ENCODE data around the gene BCOR. TPM values are rescaled to one million over a fixed set of nuclear protein-coding genes. Genes with fewer than 3 reads are reported as not detected.

The BCOR gene
- total RNA-seq, 1 experiment from 2014 or later = 0.68 TPM

DNA sequence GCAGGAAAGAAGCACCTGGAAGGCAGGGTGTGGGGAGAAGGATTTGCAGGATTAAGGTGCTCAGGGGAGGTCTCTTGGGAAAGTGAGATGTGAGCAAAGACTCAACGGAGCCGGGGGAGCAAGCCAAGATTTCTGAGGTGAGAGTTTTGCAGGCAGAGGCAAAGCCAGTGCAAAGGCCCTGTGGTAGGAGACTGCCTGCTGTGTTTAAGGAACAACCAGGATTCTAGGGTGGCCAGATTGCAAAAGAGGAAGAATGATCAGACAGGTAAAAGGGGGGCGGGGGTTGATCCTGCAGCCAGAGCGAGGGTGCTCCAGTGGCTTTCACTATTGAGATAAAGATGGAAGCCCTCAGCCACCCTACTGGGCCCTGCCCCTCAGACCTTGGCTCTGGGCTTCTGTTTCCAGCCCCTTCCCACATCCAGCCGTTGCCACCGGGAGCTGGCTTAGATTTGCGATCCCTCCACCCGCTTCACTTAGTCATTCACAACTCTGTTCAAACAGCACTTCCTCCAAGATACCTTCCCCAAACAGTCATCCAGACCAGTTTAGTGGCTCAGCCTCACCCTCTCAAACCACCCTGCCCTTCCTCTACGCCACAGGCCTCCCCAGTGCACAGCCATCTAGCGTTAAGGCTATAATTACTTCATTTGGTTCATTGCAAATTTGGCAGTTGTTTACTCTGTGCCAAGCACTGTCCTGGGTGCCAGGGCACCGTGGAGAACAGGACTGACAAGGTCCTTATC lies 23.3 kb upstream of the BCOR start:
- intact Hi-C loops (cut with micrococcal nuclease; ENCODE audit: unreplicated experiment) = no loop called here
- CTCF ChIA-PET = no interaction called here

DNA sequence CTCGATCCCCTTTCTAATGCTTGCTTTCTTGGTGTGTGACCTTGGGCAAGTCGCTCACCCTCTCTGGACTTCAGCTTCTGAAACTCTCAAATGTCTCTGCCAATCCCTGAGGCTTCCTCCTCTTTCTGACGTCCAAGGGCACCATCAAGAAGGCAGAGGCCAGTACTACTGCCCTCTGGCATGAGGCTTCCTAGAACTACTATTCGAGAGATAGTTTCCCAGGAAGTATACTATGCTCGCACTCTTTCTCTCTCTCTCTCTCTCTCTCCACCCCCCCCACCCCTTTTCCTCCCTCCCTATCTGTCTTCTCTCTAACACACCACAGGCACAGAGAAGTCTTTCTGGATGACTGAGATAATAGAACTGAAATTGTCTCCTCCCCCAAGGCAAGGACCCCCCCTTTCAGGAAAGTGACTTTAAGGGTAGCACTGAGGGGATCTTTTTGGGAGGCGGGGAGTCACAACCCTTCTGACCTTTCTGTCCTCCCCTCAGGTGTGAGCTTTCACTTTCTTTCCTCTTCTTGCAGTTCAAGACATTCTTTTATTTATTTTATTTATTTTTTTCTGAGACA lies 20.0 kb upstream of the BCOR start:
- H4K20me1 ChIP-seq (ENCODE audit: insufficient read depth) = no peaks in the 10 kb centered on the region
- H3K27me3 ChIP-seq (ENCODE audit: insufficient read depth, low read depth) = no peaks in the 10 kb centered on the region
- TF ChIP-seq EZH2 (IDR thresholded peaks at IDR 0.05; ENCODE audit: low read depth) = no peak
- TF ChIP-seq, protein P1, sequence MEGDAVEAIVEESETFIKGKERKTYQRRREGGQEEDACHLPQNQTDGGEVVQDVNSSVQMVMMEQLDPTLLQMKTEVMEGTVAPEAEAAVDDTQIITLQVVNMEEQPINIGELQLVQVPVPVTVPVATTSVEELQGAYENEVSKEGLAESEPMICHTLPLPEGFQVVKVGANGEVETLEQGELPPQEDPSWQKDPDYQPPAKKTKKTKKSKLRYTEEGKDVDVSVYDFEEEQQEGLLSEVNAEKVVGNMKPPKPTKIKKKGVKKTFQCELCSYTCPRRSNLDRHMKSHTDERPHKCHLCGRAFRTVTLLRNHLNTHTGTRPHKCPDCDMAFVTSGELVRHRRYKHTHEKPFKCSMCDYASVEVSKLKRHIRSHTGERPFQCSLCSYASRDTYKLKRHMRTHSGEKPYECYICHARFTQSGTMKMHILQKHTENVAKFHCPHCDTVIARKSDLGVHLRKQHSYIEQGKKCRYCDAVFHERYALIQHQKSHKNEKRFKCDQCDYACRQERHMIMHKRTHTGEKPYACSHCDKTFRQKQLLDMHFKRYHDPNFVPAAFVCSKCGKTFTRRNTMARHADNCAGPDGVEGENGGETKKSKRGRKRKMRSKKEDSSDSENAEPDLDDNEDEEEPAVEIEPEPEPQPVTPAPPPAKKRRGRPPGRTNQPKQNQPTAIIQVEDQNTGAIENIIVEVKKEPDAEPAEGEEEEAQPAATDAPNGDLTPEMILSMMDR (conservative IDR thresholded peaks at IDR 0.05) = no peak
- no peak overlapping the region for H3K27ac ChIP-seq
- no peaks in the 10 kb centered on the region for H3K79me2 ChIP-seq (ENCODE audit: low read depth)
- H3F3A ChIP-seq (ENCODE audit: insufficient read depth, low read depth) = no peaks in the 10 kb centered on the region; the same call in 1 of the 2 replicates
- BruUV-seq (replicated peaks) = no TSS peak
- no peaks in the 10 kb centered on the region for H3K36me3 ChIP-seq (ENCODE audit: low read depth)
- H3K4me1 ChIP-seq (replicated peaks; ENCODE audit: insufficient read depth) = peaks cover 9% of the 10 kb centered on the region; the same call in 1 of the 2 replicates
- H3K4me3 ChIP-seq = no peak overlapping the region
- H3K9me2 ChIP-seq (ENCODE audit: insufficient read depth) = no peaks in the 10 kb centered on the region
- ChIA-PET POLR2A (ENCODE audit: unreplicated experiment) (no interaction called here), CTCF (no interaction called here)
- no peak overlapping the region for H2AFZ ChIP-seq
- no peak overlapping the region for H3K4me2 ChIP-seq
- intact Hi-C loops (cut with micrococcal nuclease; ENCODE audit: unreplicated experiment) = no loop called here
- H3K9me3 ChIP-seq (ENCODE audit: insufficient read depth, low read depth) = no peaks in the 10 kb centered on the region
- DNase-seq = no peak

More for the DNA sequence above, 23.3 kb upstream of the BCOR start:
- BruUV-seq (replicated peaks) = no TSS peak
- peak in 1 of 2 experiments; percentile 76 for DNase-seq
- Histone ChIP-seq H3K4me3 (no peak overlapping the region), H3K27me3 (ENCODE audit: insufficient read depth, low read depth) (no peaks in the 10 kb centered on the region), H3K27ac (peak overlapping the region; percentile 64), H3K9me3 (ENCODE audit: insufficient read depth, low read depth) (no peaks in the 10 kb centered on the region), H3K36me3 (ENCODE audit: low read depth) (no peaks in the 10 kb centered on the region), H3F3A (ENCODE audit: insufficient read depth, low read depth) (no peaks in the 10 kb centered on the region; the same call in 1 of the 2 replicates), H3K4me1 (replicated peaks; ENCODE audit: insufficient read depth) (peaks cover 9% of the 10 kb centered on the region; the same call in 1 of the 2 replicates), H3K4me2 (peak overlapping the region; percentile 34; the same call in 1 of the 2 replicates), H3K79me2 (ENCODE audit: low read depth) (no peaks in the 10 kb centered on the region), H2AFZ (no peak overlapping the region), H4K20me1 (ENCODE audit: insufficient read depth) (no peaks in the 10 kb centered on the region), H3K9me2 (ENCODE audit: insufficient read depth) (no peaks in the 10 kb centered on the region)
- POLR2A ChIA-PET (ENCODE audit: unreplicated experiment) = no interaction called here
- TF ChIP-seq, protein P1 (conservative IDR thresholded peaks at IDR 0.05) = no peak
- TF ChIP-seq EZH2 (IDR thresholded peaks at IDR 0.05; ENCODE audit: low read depth) = no peak

DNA sequence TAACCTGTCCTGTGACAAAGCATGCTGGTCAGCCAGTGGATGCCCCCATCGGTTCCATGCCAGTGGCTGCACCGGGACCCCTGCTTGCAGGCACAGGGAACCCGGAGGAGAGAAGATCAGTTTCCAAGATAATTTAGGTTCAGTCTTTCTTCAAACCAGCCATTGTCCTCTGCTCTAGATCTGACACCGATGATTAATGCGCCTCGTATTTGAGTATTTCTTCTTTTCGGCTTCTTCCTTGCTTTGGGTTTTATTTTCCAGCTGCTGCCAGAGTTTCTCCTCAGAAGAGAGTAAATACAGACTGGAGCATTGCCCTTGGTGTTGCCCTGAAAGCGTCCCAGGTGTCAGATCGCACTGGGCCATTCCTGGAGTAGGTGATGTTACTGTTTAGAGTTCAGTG lies 19.2 kb upstream of the BCOR start:
- POLR2A ChIA-PET (ENCODE audit: unreplicated experiment) = no interaction called here

More for the DNA sequence above, 19.2 kb upstream of the BCOR start:
- Histone ChIP-seq H3K27ac (no peak overlapping the region), H3K4me3 (no peak overlapping the region), H4K20me1 (ENCODE audit: insufficient read depth) (no peaks in the 10 kb centered on the region), H3K9me3 (ENCODE audit: insufficient read depth, low read depth) (no peaks in the 10 kb centered on the region), H3K36me3 (ENCODE audit: low read depth) (no peaks in the 10 kb centered on the region), H3F3A (ENCODE audit: insufficient read depth, low read depth) (no peaks in the 10 kb centered on the region; the same call in 1 of the 2 replicates), H3K4me2 (no peak overlapping the region), H3K4me1 (replicated peaks; ENCODE audit: insufficient read depth) (peaks cover 7% of the 10 kb centered on the region; the same call in 1 of the 2 replicates), H3K9me2 (ENCODE audit: insufficient read depth) (no peaks in the 10 kb centered on the region), H2AFZ (no peak overlapping the region), H3K27me3 (ENCODE audit: insufficient read depth, low read depth) (no peaks in the 10 kb centered on the region), H3K79me2 (ENCODE audit: low read depth) (no peaks in the 10 kb centered on the region)
- CTCF ChIA-PET = no interaction called here
- intact Hi-C loops (cut with micrococcal nuclease; ENCODE audit: unreplicated experiment) = no loop called here
- TF ChIP-seq EZH2 (IDR thresholded peaks at IDR 0.05; ENCODE audit: low read depth) = no peak
- TF ChIP-seq, protein P1 (conservative IDR thresholded peaks at IDR 0.05) = no peak
- no peak for DNase-seq
- BruUV-seq (replicated peaks) = no TSS peak

All from PC-9 (cell line).